ENCODE data around the gene LINC00632.

- TF ChIP-seq EP300 (IDR thresholded peaks at IDR 0.05; ENCODE audit: borderline replicate concordance in 1 of 2, low read depth in 1 of 2, low read length in 1 of 2) (no peak), JUND (IDR thresholded peaks at IDR 0.05) (no peak), CTCF (IDR thresholded peaks at IDR 0.05) (no peak), SMC3 (IDR thresholded peaks at IDR 0.05; ENCODE audit: low read depth, low read length) (no peak), FOXM1 (IDR thresholded peaks at IDR 0.05; ENCODE audit: low read depth) (no peak), TAF1 (IDR thresholded peaks at IDR 0.05; ENCODE audit: borderline replicate concordance, low read depth, low read length) (no peak), YY1 (IDR thresholded peaks at IDR 0.05; ENCODE audit: low read depth) (no peak), RXRA (IDR thresholded peaks at IDR 0.05; ENCODE audit: borderline replicate concordance, low read depth) (no peak), MAX (IDR thresholded peaks at IDR 0.05; ENCODE audit: low read depth) (no peak), MXI1 (IDR thresholded peaks at IDR 0.05; ENCODE audit: low read depth, low read length) (0 out of 2 replicates have a peak, but pooled peaks have one; percentile 19), POLR2AphosphoS5 (IDR thresholded peaks at IDR 0.05; ENCODE audit: low read depth, low read length) (no peak), FOSL2 (IDR thresholded peaks at IDR 0.05; ENCODE audit: borderline replicate concordance, low read depth) (no peak), REST (IDR thresholded peaks at IDR 0.05; ENCODE audit: low read depth, low read length) (no peak), USF2 (IDR thresholded peaks at IDR 0.05; ENCODE audit: borderline replicate concordance, low read depth, low read length) (no peak)
These were observed at the start of gene LINC00632 for GRCh38 chrX:140709421-140709846.
